ENCODE results near the gene IQGAP3. TPM values are rescaled to one million over a fixed set of nuclear protein-coding genes. Genes with fewer than 3 reads are reported as not detected.

Gene IQGAP3
- total and polyA plus RNA-seq, 2 of the 4 experiments (the other 2 are of a cell fraction): 12.5 to 13.6 TPM

- Histone ChIP-seq H2AK9ac (replicated peaks; ENCODE audit: low read depth, low read length, poor library complexity) (peak overlapping the region; percentile 62), H3K4me2 (ENCODE audit: low read depth, low read length) (no peak overlapping the region), H3K4me1 (ENCODE audit: control insufficient read depth, insufficient read depth, low read length) (no peaks in the 10 kb centered on the region), H4K5ac (ENCODE audit: low read depth, low read length) (no peak overlapping the region), H2AFZ (replicated peaks; ENCODE audit: low read length, poor library complexity) (no peak overlapping the region), H3K27ac (ENCODE audit: insufficient read depth, low read length) (no peak overlapping the region), H2BK120ac (ENCODE audit: low read depth, low read length) (no peak overlapping the region), H3K79me1 (ENCODE audit: low read depth in 1 of 2, low read length in 2 of 2) (0 out of 4 replicates have a peak, but pooled peaks cover 0 to 3% of the 10 kb centered on the region in 2 experiments), H2AK5ac (ENCODE audit: low read depth, low read length) (no peak overlapping the region), H3K9me3 (ENCODE audit: control insufficient read depth, insufficient read depth, low read length) (no peaks in the 10 kb centered on the region), H3K14ac (replicated peaks; ENCODE audit: low read depth, low read length) (no peak overlapping the region), H3K9me1 (ENCODE audit: insufficient read depth, low read length) (no peaks in the 10 kb centered on the region), H2BK5ac (ENCODE audit: low read depth, low read length, poor library complexity, severe bottlenecking) (no peak overlapping the region), H2BK15ac (ENCODE audit: low read depth, low read length) (no peak overlapping the region), H3K4me3 (ENCODE audit: insufficient read depth, low read depth, low read length) (no peak overlapping the region), H3K56ac (ENCODE audit: extremely low read depth, insufficient read depth, low read length) (no peak overlapping the region), H4K8ac (ENCODE audit: low read depth in 2 of 2, low read length in 2 of 2) (no peak overlapping the region), H3K4ac (ENCODE audit: low read depth, low read length) (no peak overlapping the region), H2BK20ac (ENCODE audit: low read depth, low read length) (no peak overlapping the region), H3K36me3 (ENCODE audit: control insufficient read depth, insufficient read depth, low read length) (peaks cover 11% of the 10 kb centered on the region), H3K18ac (ENCODE audit: low read depth, low read length) (no peak overlapping the region), H4K91ac (ENCODE audit: insufficient read depth, low read depth, low read length) (no peak overlapping the region), H3K9ac (ENCODE audit: low read depth, low read length) (no peak overlapping the region), H3K27me3 (ENCODE audit: control insufficient read depth, insufficient read depth, low read length) (no peaks in the 10 kb centered on the region), H4K20me1 (ENCODE audit: insufficient read depth, low read length) (no peaks in the 10 kb centered on the region), H3K23ac (ENCODE audit: low read depth, low read length) (no peak overlapping the region)
- in situ Hi-C loops (cut with MboI; ENCODE audit: low sequenced_read_pairs) (no loop called here), dilution Hi-C loops (cut with HindIII; ENCODE audit: low sequenced_read_pairs, unreplicated experiment) (no loop called here), intact Hi-C loops (cut with micrococcal nuclease) (no loop called here)
- 100% methylated on average over 1 of the region's 2 CpGs; no CpG with 5 or more reads in 1 of the 2 experiments for WGBS, 2 experiments (ENCODE audit: extremely low coverage in 2 of 2, insufficient read length in 1 of 2)
- no TSS peak for BruUV-seq (replicated peaks)
- ChIA-PET CTCF (no interaction called here), POLR2A (ENCODE audit: unreplicated experiment) (interaction anchor here (0.6 kb wide), 1 partner anchor 27 kb away, joined by 11 read pairs; the partner anchor contains the start of gene MEF2D)
- DNase-seq (no peak), ATAC-seq (ENCODE audit: low read depth) (no peak)
- no peak for TF ChIP-seq MXI1 (IDR thresholded peaks at IDR 0.05; ENCODE audit: borderline replicate concordance, low read depth, low read length)
- TF ChIP-seq RFX5 (IDR thresholded peaks at IDR 0.05; ENCODE audit: low read depth, low read length): no peak
- TF ChIP-seq FOS (IDR thresholded peaks at IDR 0.05; ENCODE audit: low read depth, low read length): no peak
- no peak for TF ChIP-seq USF2 (IDR thresholded peaks at IDR 0.05; ENCODE audit: low read depth, low read length)
- no peak for TF ChIP-seq SMC3 (IDR thresholded peaks at IDR 0.05; ENCODE audit: low read depth, low read length)
- TF ChIP-seq POLR2A (IDR thresholded peaks at IDR 0.05; ENCODE audit: low read depth, low read length): no peak
- no peak for TF ChIP-seq CEBPB (IDR thresholded peaks at IDR 0.05; ENCODE audit: low read depth, low read length)
- TF ChIP-seq RAD21 (IDR thresholded peaks at IDR 0.05; ENCODE audit: low read length): no peak
- TF ChIP-seq CHD1 (IDR thresholded peaks at IDR 0.05; ENCODE audit: low read depth, low read length): no peak
- TF ChIP-seq ELK1 (IDR thresholded peaks at IDR 0.05; ENCODE audit: borderline replicate concordance, low read depth, low read length): no peak
- no peak for TF ChIP-seq NFE2L2 (IDR thresholded peaks at IDR 0.05; ENCODE audit: low read depth, low read length)
- no peak for TF ChIP-seq MAFK (IDR thresholded peaks at IDR 0.05; ENCODE audit: low read depth, low read length)
- no peak for TF ChIP-seq BHLHE40 (IDR thresholded peaks at IDR 0.05; ENCODE audit: low read depth, low read length)
- TF ChIP-seq RCOR1 (IDR thresholded peaks at IDR 0.05; ENCODE audit: insufficient replicate concordance, low read length): no peak
- no peak for TF ChIP-seq CTCF (conservative IDR thresholded peaks at IDR 0.05; ENCODE audit: low read depth, low read length)
- TF ChIP-seq MAZ (IDR thresholded peaks at IDR 0.05; ENCODE audit: borderline replicate concordance, low read depth, low read length): no peak
Observed at GRCh38 chr1:156527584-156527983, 44.8 kb downstream of the IQGAP3 start.
